Peyer's patch (tissue), 4 donors: Measurements from ENCODE around the gene C3orf52. TPM values are rescaled to one million over a fixed set of nuclear protein-coding genes. Genes with fewer than 3 reads are reported as not detected.

Experiments used
- DNase-seq, 3 donors: peaks; one replicate each; pipeline ENCODE4 v3.0.0-alpha.2; 2017 to 2019
- H3K27ac ChIP-seq, 4 donors: fragments of 200-600 bp; sonication (generic); one replicate each; pipeline ENCODE4 v1.5.1; 2016 to 2019
- H3K27me3 ChIP-seq, 2 donors: fragments of 200-600 bp; sonication (generic); one replicate each; pipeline ENCODE4 v1.5.1; 2019
- H3K36me3 ChIP-seq, 3 donors: fragments of 200-600 bp; sonication (generic); one replicate each; pipeline ENCODE4 v1.5.1; 2016 to 2019
- H3K4me1 ChIP-seq, 4 donors: fragments of 200-600 bp; sonication (generic); one replicate each; pipeline ENCODE4 v1.5.1; 2016 to 2019
- H3K4me3 ChIP-seq, 4 donors: fragments of 200-600 bp; sonication (generic); 1 replicate in 3 of 4; 2 replicates in 1 of 4; pipeline ENCODE4 v1.5.1; 2016 to 2019; ENCODE audit warnings: mild to moderate bottlenecking in 1 of 4
- H3K9me3 ChIP-seq, 4 donors: fragments of 200-600 bp; sonication (generic); one replicate each; pipeline ENCODE4 v1.5.1; 2016 to 2019; ENCODE audit warnings: mild to moderate bottlenecking in 1 of 4
- POLR2A ChIP-seq, 2 donors: fragments of 450-650 bp; IDR thresholded peaks; one replicate each; pipeline ENCODE4 v1.5.1; 2017; ENCODE audit warnings: antibody characterized with exemption in 2 of 2, mild to moderate bottlenecking in 2 of 2, moderate library complexity in 2 of 2
- total RNA-seq, 4 donors: library from RNA; depleted of rRNA; stranded (reverse); fragments of >200 nt; gene quantifications; one replicate each; pipeline ENCODE4 v1.1.0, GENCODE V29; 2016
- TF ChIP-seq, protein P1 (sequence below), 6 experiments: fragments of 450-650 bp in 4 of 6; fragments of 200-600 bp in 2 of 6; sonication (generic) in 1 of 6; IDR thresholded peaks; one replicate each; pipeline ENCODE4 v1.5.1; 2017 to 2019; ENCODE audit warnings: antibody characterized with exemption in 6 of 6, mild to moderate bottlenecking in 3 of 6, moderate library complexity in 1 of 6

C3orf52 gene
- total RNA-seq, 4 donors from 2014 or later, result 13.2 to 31.0 (median 25.9) TPM

DNA sequence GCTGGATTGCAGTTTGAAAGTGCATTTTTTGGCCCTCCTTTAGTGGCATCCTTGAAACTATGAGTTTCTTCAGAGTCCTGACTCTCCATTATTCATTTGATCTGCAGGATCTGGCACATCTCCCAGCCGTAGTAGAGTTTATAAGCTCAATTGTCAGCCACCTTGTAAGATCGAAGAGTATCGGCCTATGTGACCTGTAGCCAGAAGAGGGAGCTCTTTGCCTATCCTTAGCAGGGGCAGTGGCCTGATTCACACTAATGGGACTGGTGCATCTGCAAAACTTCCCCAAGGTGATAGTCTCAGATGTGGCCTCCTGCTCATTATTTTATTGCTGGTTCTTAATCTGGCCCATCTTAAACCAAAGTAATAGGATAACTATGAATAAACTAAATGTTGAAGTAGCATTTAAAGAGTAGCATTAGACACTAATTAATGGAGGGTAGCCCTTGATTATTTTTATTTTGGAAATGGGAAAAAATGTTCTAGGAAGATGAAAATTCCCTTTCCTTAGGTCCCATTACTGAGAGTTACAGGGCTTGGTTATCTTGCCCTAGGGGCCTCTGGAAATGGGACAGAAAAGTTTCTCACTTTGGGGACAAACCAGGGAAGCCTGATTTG is 25.7 kb downstream of the C3orf52 start:
- H3K4me1 ChIP-seq, result no peaks in the 10 kb centered on the region
- no peaks in the 10 kb centered on the region for H3K9me3 ChIP-seq
- no peak for TF ChIP-seq POLR2A (IDR thresholded peaks at IDR 0.05)
- TF ChIP-seq, protein P1, sequence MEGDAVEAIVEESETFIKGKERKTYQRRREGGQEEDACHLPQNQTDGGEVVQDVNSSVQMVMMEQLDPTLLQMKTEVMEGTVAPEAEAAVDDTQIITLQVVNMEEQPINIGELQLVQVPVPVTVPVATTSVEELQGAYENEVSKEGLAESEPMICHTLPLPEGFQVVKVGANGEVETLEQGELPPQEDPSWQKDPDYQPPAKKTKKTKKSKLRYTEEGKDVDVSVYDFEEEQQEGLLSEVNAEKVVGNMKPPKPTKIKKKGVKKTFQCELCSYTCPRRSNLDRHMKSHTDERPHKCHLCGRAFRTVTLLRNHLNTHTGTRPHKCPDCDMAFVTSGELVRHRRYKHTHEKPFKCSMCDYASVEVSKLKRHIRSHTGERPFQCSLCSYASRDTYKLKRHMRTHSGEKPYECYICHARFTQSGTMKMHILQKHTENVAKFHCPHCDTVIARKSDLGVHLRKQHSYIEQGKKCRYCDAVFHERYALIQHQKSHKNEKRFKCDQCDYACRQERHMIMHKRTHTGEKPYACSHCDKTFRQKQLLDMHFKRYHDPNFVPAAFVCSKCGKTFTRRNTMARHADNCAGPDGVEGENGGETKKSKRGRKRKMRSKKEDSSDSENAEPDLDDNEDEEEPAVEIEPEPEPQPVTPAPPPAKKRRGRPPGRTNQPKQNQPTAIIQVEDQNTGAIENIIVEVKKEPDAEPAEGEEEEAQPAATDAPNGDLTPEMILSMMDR (IDR thresholded peaks at IDR 0.05), result peak; percentile 46 to 73 (median 70)
- peak in 2 of 3 donors; percentile 63 to 85 for DNase-seq
- H3K36me3 ChIP-seq, result peaks cover 0 to 8% (median 0%) of the 10 kb centered on the region in 3 donors
- no peak overlapping the region for H3K27ac ChIP-seq
- H3K27me3 ChIP-seq, result no peaks in the 10 kb centered on the region
- no peak overlapping the region for H3K4me3 ChIP-seq

DNA sequence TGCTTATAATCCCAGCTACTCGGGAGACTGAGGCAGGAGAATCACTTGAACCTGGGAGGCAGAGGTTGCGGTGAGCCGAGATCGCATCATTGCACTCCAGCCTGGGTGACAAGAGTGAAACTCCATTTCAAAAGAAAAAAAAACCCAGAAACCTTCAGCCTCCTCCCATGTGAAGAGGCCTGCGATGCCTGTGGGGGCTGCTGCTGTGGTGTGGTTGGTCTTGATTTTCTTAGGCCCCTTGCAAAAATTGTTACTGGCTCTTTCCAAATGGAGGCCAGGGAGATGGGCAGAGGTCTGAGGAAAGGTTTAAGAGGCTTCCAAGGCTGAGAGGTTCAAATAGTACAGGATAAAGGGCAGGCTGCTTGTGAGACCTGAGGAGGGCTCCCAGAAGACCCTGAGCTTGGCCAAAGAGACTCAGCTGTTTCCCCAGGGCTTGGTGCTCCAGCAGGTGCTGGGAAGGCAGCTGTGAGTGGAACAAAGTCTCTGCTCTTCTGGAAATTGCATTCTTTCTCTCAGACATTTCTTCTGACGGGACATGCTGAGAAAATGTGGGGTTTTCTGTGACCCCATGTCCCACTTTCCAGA is 28.5 kb downstream of the C3orf52 start:
- Histone ChIP-seq H3K9me3 (no peaks in the 10 kb centered on the region), H3K4me3 (no peak overlapping the region), H3K27me3 (no peaks in the 10 kb centered on the region)

DNA sequence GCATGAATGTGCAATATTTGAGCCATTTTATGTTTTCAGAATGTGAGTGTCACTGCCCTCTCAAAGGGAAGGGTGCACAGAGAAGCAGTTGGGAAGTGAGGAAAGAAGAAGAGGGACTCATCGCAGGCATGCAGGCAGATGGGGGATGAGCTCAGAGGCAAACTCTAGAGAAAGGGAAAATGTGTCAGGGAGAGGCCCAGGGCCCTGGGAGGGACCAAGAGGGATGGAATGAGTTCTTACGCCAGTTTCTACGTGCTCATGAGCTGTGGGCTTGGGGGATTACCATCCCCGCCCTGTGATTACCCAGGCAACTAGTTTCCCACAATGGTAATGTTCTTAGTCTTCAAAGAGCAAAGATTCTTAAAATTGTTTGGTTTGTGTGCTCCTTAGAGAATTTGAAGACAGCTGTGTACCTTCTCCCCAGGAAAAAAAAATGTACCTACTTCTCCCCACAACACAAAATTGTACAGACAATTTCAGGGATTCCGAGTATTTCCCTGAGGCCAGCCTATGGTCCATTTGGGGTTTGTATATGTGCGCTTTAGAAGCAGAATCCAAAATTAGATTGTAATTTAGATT is 29.1 kb downstream of the C3orf52 start:
- Histone ChIP-seq H3K9me3 (no peaks in the 10 kb centered on the region), H3K4me3 (no peak overlapping the region), H3K4me1 (no peaks in the 10 kb centered on the region), H3K27ac (peak overlapping the region in 1 of 4 donors; percentile 49), H3K36me3 (peaks cover 0 to 4% (median 0%) of the 10 kb centered on the region in 3 donors), H3K27me3 (no peaks in the 10 kb centered on the region)
- TF ChIP-seq, protein P1 (IDR thresholded peaks at IDR 0.05), result no peak
- no peak for TF ChIP-seq POLR2A (IDR thresholded peaks at IDR 0.05)
- DNase-seq, result no peak

More for the DNA sequence above, 28.5 kb downstream of the C3orf52 start:
- H3K36me3 ChIP-seq, result peaks cover 0 to 8% (median 0%) of the 10 kb centered on the region in 3 donors
- DNase-seq, result no peak
- no peaks in the 10 kb centered on the region for H3K4me1 ChIP-seq
- peak overlapping the region in 1 of 4 donors; percentile 49 for H3K27ac ChIP-seq
- no peak for TF ChIP-seq POLR2A (IDR thresholded peaks at IDR 0.05)
- TF ChIP-seq, protein P1 (IDR thresholded peaks at IDR 0.05), result no peak

DNA sequence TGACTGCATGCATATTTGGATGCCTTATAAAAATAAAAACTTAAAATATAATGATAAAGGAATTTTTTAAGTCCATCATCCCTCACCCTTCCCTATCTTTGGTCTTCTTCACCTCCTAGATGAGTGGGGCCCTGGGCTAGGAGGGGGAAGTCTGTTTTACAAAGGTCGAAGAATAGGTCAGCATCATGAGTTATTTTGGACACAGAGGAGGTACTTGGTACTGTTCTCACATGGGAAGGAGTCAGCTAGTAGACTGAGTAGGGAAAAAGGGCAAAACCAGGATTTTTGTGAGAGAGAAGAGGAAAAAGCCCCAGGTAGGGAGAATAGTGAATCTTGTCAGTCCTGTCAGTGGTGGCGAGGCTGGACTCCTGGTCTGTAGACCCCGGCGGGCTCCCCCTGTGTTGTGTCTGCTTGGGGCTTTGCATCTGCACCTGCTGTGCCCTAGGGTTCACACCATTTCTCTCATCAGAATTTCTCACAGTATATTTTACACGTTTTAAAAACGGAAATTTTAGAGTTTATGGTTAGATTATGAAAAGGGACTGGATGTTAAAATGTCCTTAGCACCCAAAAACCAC is 29.7 kb downstream of the C3orf52 start:
- H3K4me1 ChIP-seq, result no peaks in the 10 kb centered on the region
- no peaks in the 10 kb centered on the region for H3K9me3 ChIP-seq
- no peak overlapping the region for H3K4me3 ChIP-seq
- H3K27ac ChIP-seq, result no peak overlapping the region
- TF ChIP-seq, protein P1 (IDR thresholded peaks at IDR 0.05), result no peak
- no peak for TF ChIP-seq POLR2A (IDR thresholded peaks at IDR 0.05)
- DNase-seq, result no peak
- H3K27me3 ChIP-seq, result no peaks in the 10 kb centered on the region
- H3K36me3 ChIP-seq, result no peaks in the 10 kb centered on the region

DNA sequence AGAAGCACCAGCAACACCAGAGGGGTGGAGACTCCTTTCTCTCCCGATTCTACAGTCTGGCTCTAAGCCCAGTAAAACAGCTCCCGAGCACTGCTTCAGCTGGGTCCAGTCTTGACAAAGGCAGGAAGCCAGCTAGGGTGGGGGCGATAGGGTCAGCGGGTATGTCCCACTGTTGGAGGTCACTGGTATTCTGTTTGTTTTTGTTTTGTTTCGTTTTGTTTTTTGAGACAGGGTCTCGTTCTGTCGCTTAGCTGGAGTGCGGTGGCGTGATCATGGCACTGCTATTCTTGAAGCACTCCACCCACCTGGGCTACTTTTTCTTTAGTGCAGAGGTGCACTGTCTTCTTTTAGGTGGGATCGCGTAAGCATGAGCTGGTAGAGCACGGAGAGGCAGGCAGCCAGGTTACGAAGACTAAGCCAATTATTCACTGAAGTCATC is 30.6 kb downstream of the C3orf52 start:
- no peak overlapping the region for H3K4me3 ChIP-seq
- no peaks in the 10 kb centered on the region for H3K4me1 ChIP-seq
- no peaks in the 10 kb centered on the region for H3K9me3 ChIP-seq
- no peaks in the 10 kb centered on the region for H3K27me3 ChIP-seq
- no peak for DNase-seq
- no peak overlapping the region for H3K27ac ChIP-seq
- TF ChIP-seq, protein P1 (IDR thresholded peaks at IDR 0.05), result no peak
- no peak for TF ChIP-seq POLR2A (IDR thresholded peaks at IDR 0.05)
- H3K36me3 ChIP-seq, result no peaks in the 10 kb centered on the region
